Neural cell (in vitro differentiated cells): Measurements from ENCODE around the gene ZNF358. TPM values are rescaled to one million over a fixed set of nuclear protein-coding genes. Genes with fewer than 3 reads are reported as not detected.

ENCODE experiments used
- H2AFZ ChIP-seq: fragments of 200-600, 300-800 bp; sonication (generic), shearing (Covaris generic); 2 replicates; pipeline ENCODE4 v1.6.0; 2014; ENCODE audit warnings: low read depth, mild to moderate bottlenecking, antibody characterized with exemption, low read length, moderate library complexity
- H3F3A ChIP-seq: fragments of 200-600 bp; shearing (Covaris generic); 2 replicates; pipeline ENCODE4 v1.6.1; 2016; ENCODE audit warnings: mild to moderate bottlenecking, moderate library complexity, mixed read lengths, antibody characterized with exemption, low read length; ENCODE audit not compliant: insufficient read depth, poor library complexity, severe bottlenecking
- H3K27ac ChIP-seq: fragments of 200-600, 300-800 bp; sonication (generic), shearing (Covaris generic); 2 replicates; pipeline ENCODE4 v1.5.1; 2014; ENCODE audit warnings: mild to moderate bottlenecking, low read length, moderate library complexity
- H3K27me3 ChIP-seq: fragments of 300-800, 200-600 bp; sonication (generic), shearing (Covaris generic); 2 replicates; pipeline ENCODE4 v1.6.0; 2014; ENCODE audit warnings: mild to moderate bottlenecking, low read depth, low read length, moderate library complexity; ENCODE audit not compliant: insufficient read depth
- H3K36me3 ChIP-seq: fragments of 300-800, 200-600 bp; sonication (generic), shearing (Covaris generic); 2 replicates; pipeline ENCODE4 v1.5.1; 2014; ENCODE audit warnings: mild to moderate bottlenecking, antibody characterized with exemption, low read length, moderate library complexity; ENCODE audit not compliant: insufficient read depth
- H3K4me2 ChIP-seq: fragments of 300-800, 200-600 bp; sonication (generic), shearing (Covaris generic); 2 replicates; pipeline ENCODE4 v1.6.0; 2014; ENCODE audit warnings: mild to moderate bottlenecking, low read length
- H3K4me3 ChIP-seq: fragments of 300-800, 200-600 bp; sonication (generic), shearing (Covaris generic); 2 replicates; pipeline ENCODE4 v1.5.1; 2014; ENCODE audit warnings: mild to moderate bottlenecking, low read length, moderate library complexity
- H3K79me2 ChIP-seq: fragments of 200-600 bp; shearing (Covaris generic); replicated peaks from 2 replicates; pipeline ENCODE4 v1.6.0; 2014; ENCODE audit warnings: mild to moderate bottlenecking, low read length, moderate library complexity; ENCODE audit not compliant: insufficient read depth
- H3K9ac ChIP-seq: fragments of 300-800, 200-600 bp; sonication (generic), shearing (Covaris generic); 2 replicates; pipeline ENCODE4 v1.6.1; 2016; ENCODE audit warnings: mild to moderate bottlenecking, low read length, mixed read lengths
- H3K9me2 ChIP-seq: fragments of 200-600 bp; shearing (Covaris generic); 2 replicates; pipeline ENCODE4 v1.6.1; 2016; ENCODE audit warnings: mild to moderate bottlenecking, low read length, mixed read lengths; ENCODE audit not compliant: insufficient read depth
- H3K9me3 ChIP-seq: fragments of 200-600, 300-800 bp; sonication (generic), shearing (Covaris generic); 2 replicates; pipeline ENCODE4 v1.6.1; 2016; ENCODE audit warnings: mild to moderate bottlenecking, mixed run types, low read length, moderate library complexity, mixed read lengths
- H4K20me1 ChIP-seq: fragments of 200-600 bp; shearing (Covaris generic); 2 replicates; pipeline ENCODE4 v1.6.1; 2016; ENCODE audit warnings: mild to moderate bottlenecking, mixed run types; ENCODE audit not compliant: insufficient read depth
- CTCF ChIP-seq: fragments of 450-650 bp; IDR thresholded peaks from 2 replicates; pipeline ENCODE4 v1.5.1; 2014; ENCODE audit warnings: antibody characterized with exemption, mild to moderate bottlenecking, moderate library complexity; ENCODE audit not compliant: poor library complexity, severe bottlenecking
- EP300 ChIP-seq: fragments of 450-650 bp; conservative IDR thresholded peaks from 2 replicates; pipeline ENCODE4 v1.6.1; 2014; ENCODE audit warnings: antibody characterized with exemption, mild to moderate bottlenecking, moderate library complexity; ENCODE audit not compliant: poor library complexity, severe bottlenecking
- EZH2 ChIP-seq: fragments of 200-600, 300-800 bp; shearing (Covaris generic), sonication (generic); IDR thresholded peaks from 2 replicates; pipeline ENCODE4 v1.6.1; 2014; ENCODE audit warnings: antibody characterized with exemption, low read length, borderline replicate concordance, mild to moderate bottlenecking; ENCODE audit not compliant: insufficient read depth, poor library complexity, severe bottlenecking
- MXI1 ChIP-seq: fragments of 450-650 bp; conservative IDR thresholded peaks from 2 replicates; pipeline ENCODE4 v1.6.1; 2014; ENCODE audit warnings: antibody characterized with exemption, mild to moderate bottlenecking; ENCODE audit not compliant: poor library complexity, severe bottlenecking
- POLR2AphosphoS5 ChIP-seq: IDR thresholded peaks from 2 replicates; pipeline ENCODE4 v1.6.1; 2012
- RAD21 ChIP-seq: fragments of 450-650 bp; conservative IDR thresholded peaks from 2 replicates; pipeline ENCODE4 v1.6.1; 2014; ENCODE audit warnings: antibody characterized with exemption, mild to moderate bottlenecking, moderate library complexity
- SMC3 ChIP-seq: fragments of 450-650 bp; conservative IDR thresholded peaks from 2 replicates; pipeline ENCODE4 v1.6.1; 2014; ENCODE audit warnings: antibody characterized with exemption, mild to moderate bottlenecking, moderate library complexity; ENCODE audit not compliant: poor library complexity
- TAF1 ChIP-seq: IDR thresholded peaks from 2 replicates; pipeline ENCODE4 v1.6.1; 2012; ENCODE audit warnings: low read depth
- polyA plus RNA-seq: library from polyadenylated mRNA; depleted of rRNA; stranded (reverse); fragments of >200 nt; gene quantifications from 2 replicates; pipeline ENCODE4 v1.2.3, GENCODE V29; 2014

ZNF358 gene
- polyA plus RNA-seq, 1 donor from 2014 or later = 22.0 TPM

GRCh38 chr19:7470540-7471305 is 45.2 kb upstream of the ZNF358 start:
- Histone ChIP-seq H4K20me1 (no peaks in the 10 kb centered on the region), H3K4me3 (no peak overlapping the region), H3K4me2 (no peak overlapping the region), H3K9me2 (no peaks in the 10 kb centered on the region), H3F3A (no peaks in the 10 kb centered on the region), H2AFZ (no peak overlapping the region), H3K79me2 (no peaks in the 10 kb centered on the region), H3K27me3 (no peaks in the 10 kb centered on the region), H3K27ac (no peak overlapping the region), H3K36me3 (no peaks in the 10 kb centered on the region), H3K9me3 (no peaks in the 10 kb centered on the region), H3K9ac (no peak overlapping the region)
- TF ChIP-seq CTCF (no peak), EZH2 (no peak), RAD21 (no peak), EP300 (no peak), SMC3 (no peak), MXI1 (no peak)

GRCh38 chr19:7471696-7472615 is 43.9 kb upstream of the ZNF358 start:
- Histone ChIP-seq H4K20me1 (no peaks in the 10 kb centered on the region), H3K9me2 (no peaks in the 10 kb centered on the region), H3K36me3 (no peaks in the 10 kb centered on the region), H3K4me3 (no peak overlapping the region), H3K79me2 (no peaks in the 10 kb centered on the region), H3K4me2 (no peak overlapping the region), H3K27ac (no peak overlapping the region), H3F3A (no peaks in the 10 kb centered on the region), H3K9ac (no peak overlapping the region), H3K27me3 (no peaks in the 10 kb centered on the region), H2AFZ (no peak overlapping the region), H3K9me3 (no peaks in the 10 kb centered on the region)
- TF ChIP-seq TAF1 (no peak), POLR2AphosphoS5 (no peak), SMC3 (no peak)

- H2AFZ ChIP-seq = no peak overlapping the region
Observed at GRCh38 chr19:7475665-7476064, 40.2 kb upstream of the ZNF358 start.

More at GRCh38 chr19:7475665-7476064, 40.2 kb upstream of the ZNF358 start:
- Histone ChIP-seq H3K27ac (no peak overlapping the region), H3K4me2 (no peak overlapping the region), H3K4me3 (no peak overlapping the region), H3K27me3 (no peaks in the 10 kb centered on the region), H3K36me3 (no peaks in the 10 kb centered on the region), H4K20me1 (no peaks in the 10 kb centered on the region), H3K9ac (no peak overlapping the region), H3K79me2 (no peaks in the 10 kb centered on the region), H3K9me2 (no peaks in the 10 kb centered on the region), H3F3A (no peaks in the 10 kb centered on the region), H3K9me3 (no peaks in the 10 kb centered on the region)
- no peak for TF ChIP-seq EP300
